ENCODE results near the gene CCT6B.

The CCT6B gene

GRCh38 chr17:34879146-34879545, 82.1 kb downstream of the CCT6B start:
- H3K27me3 ChIP-seq (ENCODE audit: control insufficient read depth in 1 of 2, insufficient read depth in 1 of 2, low read length in 2 of 2) = peaks cover 4 to 24% of the 10 kb centered on the region in 2 experiments
- no peak overlapping the region for H3K23ac ChIP-seq (ENCODE audit: low read length in 2 of 2)
- no peak overlapping the region for H2AFZ ChIP-seq (ENCODE audit: low read depth, low read length)
- H4K91ac ChIP-seq (ENCODE audit: low read length) = no peak overlapping the region
- H3K9me3 ChIP-seq (ENCODE audit: control insufficient read depth, low read length) = peaks cover 14% of the 10 kb centered on the region
- no peak overlapping the region for H4K8ac ChIP-seq (ENCODE audit: low read length)
- no peak overlapping the region for H2BK12ac ChIP-seq (ENCODE audit: low read length in 2 of 2)
- H2BK15ac ChIP-seq (ENCODE audit: low read depth, poor library complexity, severe bottlenecking) = no peak overlapping the region
- H3K18ac ChIP-seq (ENCODE audit: low read depth in 1 of 2, low read length in 2 of 2) = no peak overlapping the region
- H3K4ac ChIP-seq (ENCODE audit: low read depth in 1 of 2, low read length in 2 of 2) = no peak overlapping the region
- no peak overlapping the region for H3K14ac ChIP-seq (ENCODE audit: low read length in 2 of 2)
- H3K4me2 ChIP-seq (ENCODE audit: low read length, poor library complexity, severe bottlenecking) = no peak overlapping the region
- no peaks in the 10 kb centered on the region for H3K36me3 ChIP-seq (ENCODE audit: control insufficient read depth in 1 of 2, insufficient read depth in 2 of 2, low read depth in 1 of 2, low read length in 2 of 2)
- H2BK5ac ChIP-seq (ENCODE audit: low read depth, low read length, poor library complexity, severe bottlenecking) = no peak overlapping the region
- no peak overlapping the region for H3K4me3 ChIP-seq (ENCODE audit: insufficient read depth in 1 of 2, low read depth in 1 of 2, low read length in 2 of 2)
- no peak overlapping the region for H2BK120ac ChIP-seq (ENCODE audit: low read depth, low read length)
- DNase-seq = no peak
- H3K79me1 ChIP-seq (replicated peaks; ENCODE audit: low read length, poor library complexity, severe bottlenecking) = no peaks in the 10 kb centered on the region
- H3K9ac ChIP-seq (ENCODE audit: low read length) = no peak overlapping the region
- no peak overlapping the region for H2AK5ac ChIP-seq (ENCODE audit: low read length, severe bottlenecking)
- H3K27ac ChIP-seq (ENCODE audit: low read length, poor library complexity, severe bottlenecking) = no peak overlapping the region
- WGBS = 40% methylated on average over 2 of the region's 3 CpGs
- H3K4me1 ChIP-seq (ENCODE audit: control insufficient read depth, insufficient read depth, low read depth, low read length) = no peaks in the 10 kb centered on the region
